GM10847 (cell line): ENCODE results near the gene ASPDH.
A peak's percentile ranks its signal among the peaks of the same experiment; 100 is the strongest.

Experiments
- POLR2A ChIP-seq: IDR thresholded peaks from 2 replicates; pipeline ENCODE4 v1.6.1; 2011; ENCODE audit not compliant: insufficient read length; ENCODE audit errors: extremely low read depth

The ASPDH gene

DNA sequence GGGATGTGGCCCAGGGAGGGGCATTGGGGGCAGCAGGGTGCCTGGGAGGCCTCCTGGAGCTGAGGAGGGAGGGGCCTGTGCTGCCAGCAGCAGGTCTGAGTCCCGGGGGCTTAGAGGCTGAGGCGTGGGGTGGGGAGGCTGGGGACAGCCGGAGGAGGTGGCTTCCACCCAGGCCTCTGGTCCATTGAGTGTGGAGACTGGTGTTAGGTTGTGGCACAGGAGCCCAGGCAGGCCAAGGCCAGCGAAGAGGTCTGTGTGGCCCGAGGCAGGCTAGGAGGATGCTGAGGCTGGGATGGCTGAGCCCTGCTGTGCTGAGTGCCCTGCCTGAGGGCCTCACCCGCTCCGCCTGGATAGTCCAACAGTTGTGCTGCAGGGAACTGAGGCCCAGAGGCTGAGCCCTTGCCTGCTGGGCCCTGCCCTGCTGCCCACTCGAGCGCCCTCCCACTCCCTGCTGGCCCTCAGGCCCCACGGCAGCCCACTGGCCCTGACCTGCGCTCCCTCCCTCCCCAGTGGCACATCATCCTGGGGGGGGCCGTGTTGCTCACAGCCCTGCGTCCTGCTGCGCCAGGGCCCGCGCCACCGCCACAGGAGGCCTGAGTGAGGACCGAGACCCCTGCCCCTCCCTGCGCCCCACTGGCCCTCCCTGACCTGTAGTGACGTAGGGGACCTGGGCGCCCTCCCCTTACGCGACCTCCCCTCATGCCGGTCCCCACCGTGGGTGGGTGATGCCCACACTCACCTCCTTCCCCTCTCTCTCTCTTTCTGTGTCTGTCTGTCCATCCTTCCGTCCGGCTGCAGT is 32.2 kb downstream of the ASPDH start:
- TF ChIP-seq POLR2A, result no peak

DNA sequence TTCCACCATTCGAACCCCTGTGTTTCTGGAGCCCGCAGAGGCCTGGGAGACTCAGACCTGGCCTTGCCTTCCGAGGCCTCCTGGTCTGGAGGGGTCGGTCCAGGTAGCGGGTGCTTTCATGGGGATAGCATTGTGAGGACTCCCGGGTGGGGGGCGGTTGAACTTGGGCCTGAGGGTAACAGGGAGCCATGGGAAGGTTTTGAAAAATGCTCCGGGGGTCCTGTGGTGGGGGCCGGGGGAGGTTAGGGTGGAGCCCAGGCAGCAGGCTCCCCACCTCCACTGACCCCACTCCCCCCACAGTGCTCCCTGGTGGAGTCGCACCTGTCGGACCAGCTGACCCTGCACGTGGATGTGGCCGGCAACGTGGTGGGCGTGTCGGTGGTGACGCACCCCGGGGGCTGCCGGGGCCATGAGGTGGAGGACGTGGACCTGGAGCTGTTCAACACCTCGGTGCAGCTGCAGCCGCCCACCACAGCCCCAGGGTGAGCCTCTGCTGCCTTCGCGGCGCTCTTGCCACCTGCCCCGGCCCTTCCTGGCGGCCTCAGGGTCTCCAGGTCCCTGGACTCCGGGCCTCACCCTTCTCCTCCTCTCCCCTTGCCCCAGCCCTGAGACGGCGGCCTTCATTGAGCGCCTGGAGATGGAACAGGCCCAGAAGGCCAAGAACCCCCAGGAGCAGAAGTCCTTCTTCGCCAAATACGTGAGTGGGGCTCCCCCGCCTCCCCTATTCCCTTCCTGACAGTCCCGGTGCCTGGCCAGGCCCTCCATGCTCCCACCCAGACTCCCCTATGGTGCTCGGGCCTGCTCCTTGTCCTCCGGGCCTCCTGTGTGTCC is 33.2 kb downstream of the ASPDH start:
- no peak for TF ChIP-seq POLR2A

DNA sequence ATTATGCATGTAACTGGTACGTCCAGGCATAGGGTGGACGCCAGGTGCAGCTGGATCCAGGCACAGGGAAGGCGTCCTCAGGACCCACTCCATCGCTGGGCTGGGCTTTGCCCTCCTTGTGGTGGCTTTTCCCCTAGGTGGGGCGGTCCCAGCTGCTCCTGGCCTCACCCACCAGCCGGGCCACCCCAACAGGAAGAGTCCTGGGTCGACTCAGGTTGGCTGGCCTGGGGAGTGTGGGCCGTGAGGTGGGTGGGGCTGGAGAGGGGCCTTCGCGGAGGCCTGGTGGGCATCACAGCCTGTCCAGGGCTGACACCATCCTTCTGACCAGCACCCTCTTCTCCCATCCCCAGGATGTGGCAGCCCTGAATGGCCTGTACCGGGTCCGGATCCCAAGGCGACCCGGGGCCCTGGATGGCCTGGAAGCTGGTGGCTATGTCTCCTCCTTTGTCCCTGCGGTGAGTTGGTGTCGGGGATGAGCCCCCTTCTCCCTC is 33.9 kb downstream of the ASPDH start:
- no peak for TF ChIP-seq POLR2A

DNA sequence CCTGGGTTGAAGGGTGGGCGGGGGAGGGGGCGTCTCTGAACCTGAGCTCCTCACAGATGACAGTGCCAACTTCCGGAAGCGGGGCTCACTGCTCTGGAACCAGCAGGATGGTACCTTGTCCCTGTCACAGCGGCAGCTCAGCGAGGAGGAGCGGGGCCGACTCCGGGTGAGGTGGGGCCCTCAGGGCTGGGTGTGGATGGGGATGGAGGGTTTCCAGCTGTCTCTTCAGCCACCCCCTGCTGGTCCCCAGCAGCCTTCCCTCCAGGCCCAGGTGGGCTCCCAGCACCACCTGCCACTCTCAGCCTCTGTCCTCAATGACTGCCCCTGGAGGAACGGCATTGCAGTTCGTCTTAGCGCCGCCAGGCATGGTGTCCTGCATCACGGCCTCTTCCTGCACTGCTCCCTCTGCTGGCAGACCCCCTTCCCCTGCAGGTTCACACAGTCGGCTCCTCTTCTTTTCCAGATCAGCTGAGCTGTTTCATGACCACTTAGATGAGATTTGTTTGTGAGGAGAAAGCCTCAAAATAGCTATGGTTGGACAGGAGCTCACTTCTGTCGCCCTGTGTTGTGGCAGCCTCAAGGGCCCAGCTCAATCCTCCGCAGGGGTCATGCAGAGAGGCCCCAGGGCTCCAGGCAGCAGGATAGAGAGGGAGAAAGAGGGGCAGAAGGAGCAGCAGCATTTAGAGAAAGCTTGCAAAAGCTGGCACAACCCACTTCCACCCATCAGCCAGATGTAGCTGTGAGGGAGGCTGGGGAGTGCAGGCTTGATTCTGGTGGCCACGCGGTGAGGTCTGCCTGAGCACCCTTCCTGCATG is 34.6 kb downstream of the ASPDH start:
- TF ChIP-seq POLR2A, result no peak

DNA sequence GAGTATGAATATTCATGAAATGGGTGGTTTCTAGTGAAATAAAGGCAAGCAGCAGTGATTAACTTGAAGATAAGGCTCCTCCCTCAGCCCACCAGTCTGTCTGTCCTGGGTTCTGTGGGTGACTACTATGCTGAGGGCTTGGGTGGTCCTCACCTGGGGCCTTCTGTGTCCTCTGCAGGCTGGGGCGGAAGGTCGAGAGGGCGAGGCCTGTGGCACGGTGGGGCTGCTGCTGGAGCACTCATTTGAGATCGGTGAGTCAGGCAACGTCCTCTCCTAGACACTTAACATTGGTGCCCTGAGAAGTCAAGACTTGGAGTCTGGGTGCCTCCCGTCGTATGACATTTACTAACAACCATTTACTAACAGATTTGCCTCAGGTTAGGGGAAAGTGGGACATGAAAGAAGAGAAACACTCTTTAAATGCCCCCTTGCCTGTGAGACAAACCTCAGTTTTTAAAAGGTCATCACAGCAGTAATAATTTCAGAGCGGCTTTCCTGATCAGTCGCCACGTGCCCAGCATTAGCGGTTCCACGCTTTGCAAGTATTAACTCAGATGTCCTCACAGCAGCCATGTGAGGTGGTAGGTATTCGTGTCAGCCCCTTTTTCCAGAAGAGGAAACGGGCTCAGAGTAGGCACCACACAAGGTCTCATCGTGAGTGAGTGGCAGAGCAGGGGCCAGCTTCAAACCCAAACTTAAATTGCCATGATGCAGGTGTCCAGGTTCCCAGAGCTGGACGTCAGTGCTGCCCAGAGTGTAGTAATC is 35.8 kb downstream of the ASPDH start:
- TF ChIP-seq POLR2A, result no peak

DNA sequence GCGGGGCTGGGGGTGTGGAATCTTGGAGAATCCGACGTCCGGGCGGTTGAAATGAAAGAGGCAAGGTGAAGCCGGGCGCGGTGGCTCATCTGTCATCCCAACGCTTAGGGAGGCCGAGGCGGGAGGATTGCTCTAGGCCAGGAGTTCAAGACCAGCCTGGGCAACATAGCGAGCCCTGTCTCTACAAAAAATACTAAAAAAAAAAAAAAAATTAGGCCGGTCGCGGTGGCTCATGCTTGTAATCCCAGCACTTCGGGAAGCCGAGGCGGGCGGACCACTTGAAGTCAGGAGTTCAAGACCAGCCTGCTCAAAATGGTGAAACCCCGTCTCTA is 36.8 kb downstream of the ASPDH start:
- no peak for TF ChIP-seq POLR2A

DNA sequence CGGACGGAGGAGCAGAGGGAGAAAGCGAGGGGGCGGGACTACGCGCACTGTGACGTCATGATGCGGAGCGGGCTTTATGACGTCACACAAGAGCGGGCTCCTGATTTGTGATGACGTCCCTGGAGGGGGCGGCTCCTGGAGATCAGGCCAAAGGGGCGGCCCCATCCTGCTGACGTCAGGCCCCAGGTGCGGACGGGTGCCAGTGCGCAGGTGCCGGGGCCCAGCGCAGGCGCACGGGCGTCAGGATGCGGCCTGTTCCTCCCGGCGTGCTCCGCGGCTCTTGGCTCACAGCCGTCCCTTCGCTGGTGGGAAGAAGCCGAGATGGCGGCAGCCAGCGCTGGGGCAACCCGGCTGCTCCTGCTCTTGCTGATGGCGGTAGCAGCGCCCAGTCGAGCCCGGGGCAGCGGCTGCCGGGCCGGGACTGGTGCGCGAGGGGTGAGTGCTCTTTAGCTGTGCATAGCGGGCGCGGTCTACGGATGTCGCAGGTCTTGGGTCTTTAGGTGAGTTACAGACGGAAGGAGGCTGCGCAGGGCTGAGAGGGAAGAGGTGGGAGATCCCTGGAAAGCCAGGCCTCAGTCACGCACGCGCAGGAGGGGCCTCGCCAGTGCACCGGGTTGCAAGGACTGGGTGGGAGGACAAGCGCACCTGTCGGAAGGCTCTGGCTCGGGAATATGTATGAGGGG is 37.3 kb downstream of the ASPDH start, which contains the start of the genes EMC10 and GARIN5A:
TSS of gene EMC10 (plus strand) at position 284 of the 683 bp plus-strand sequence. CDS start at position 322, 38 bp downstream.
TSS of gene GARIN5A (minus strand) at position 625 of the 683 bp plus-strand sequence. CDS start at position 165, 460 bp downstream.
- TF ChIP-seq POLR2A, result peak; percentile 97

DNA sequence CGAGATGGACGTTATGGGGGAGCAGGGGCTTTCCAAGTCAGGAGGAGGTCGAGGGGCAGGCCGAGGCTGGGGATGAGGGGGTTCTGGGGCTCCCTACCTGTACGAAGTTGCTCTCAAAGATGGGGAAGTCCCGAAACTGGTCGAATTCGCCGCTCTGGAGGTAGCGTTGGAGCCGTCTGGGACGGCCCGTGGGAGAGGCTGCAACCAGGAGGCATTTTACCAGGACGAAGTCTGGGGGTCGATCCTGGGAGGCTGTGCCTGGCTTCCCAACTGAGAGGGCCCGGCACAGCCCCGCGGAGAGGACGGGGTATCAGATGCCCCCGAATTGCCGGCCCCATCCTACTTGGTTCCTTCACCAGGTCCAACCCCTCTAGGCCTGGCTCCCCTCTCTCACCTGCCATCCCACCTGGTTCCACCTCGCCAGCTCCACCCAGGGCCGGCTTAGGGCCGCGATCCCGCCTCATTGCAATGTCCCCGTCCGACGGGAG is 37.9 kb downstream of the ASPDH start:
- TF ChIP-seq POLR2A, result no peak

DNA sequence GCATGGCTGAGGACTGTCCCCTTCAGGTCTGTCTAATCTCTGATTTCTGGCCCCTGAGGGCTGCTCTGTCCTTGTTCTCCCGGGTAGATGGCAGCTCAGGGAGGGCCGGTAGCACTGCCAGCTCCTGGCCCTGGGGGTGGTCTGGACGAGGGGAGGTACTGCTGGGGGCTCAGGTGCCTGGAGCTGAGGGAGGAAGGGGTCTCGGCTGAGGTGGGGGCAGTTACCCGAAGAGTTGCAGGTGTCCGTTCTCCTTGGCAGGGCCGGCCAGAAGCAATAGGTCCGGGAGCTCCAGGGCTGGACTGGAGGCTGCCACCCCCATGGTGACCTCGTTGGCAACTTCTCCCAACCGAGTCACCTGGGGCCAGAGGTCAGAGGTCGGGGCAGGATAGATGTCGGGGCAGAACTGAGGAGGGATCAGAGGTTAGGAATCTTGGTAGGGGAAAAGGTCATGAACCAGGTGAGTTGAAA is 38.6 kb downstream of the ASPDH start:
- TF ChIP-seq POLR2A, result no peak

DNA sequence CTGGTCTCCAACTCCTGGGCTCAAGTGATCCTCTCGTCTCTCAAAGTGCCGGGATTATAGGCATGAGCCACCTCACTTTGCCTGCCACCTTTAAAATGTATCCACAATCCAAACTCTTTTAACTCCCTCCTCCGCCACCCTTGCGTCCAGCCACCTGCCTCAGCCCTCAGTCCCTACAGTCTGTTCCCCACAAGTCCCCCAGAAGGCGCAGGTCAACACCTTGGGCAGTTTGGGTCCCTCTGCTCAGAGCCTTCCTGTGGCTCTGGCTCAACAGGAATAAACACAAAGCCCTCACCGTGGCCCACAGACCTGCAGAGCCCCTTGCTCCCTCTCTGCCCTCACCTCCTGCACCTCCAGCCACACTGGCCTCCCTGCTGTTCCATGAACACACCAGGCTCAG is 44.9 kb downstream of the ASPDH start:
- no peak for TF ChIP-seq POLR2A

DNA sequence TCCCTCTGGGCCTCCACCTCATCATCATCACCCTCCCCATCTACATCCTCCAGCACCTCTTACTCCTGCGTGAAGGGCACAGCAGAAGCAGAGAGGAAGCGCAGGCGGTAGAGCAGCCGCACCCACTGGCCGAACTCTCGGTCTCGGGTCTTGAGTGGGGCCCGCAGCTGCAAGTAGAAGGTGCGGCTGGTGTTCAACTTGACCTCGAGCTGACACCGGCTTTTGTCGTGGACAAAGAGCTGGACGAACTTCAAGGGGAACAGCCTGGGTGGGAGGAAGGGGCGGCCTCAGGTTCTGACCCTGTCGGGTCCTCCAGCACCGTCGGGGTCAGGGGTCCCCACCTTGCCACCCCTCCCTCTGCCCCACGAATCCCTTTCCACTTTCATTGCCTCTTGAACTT is 46.1 kb downstream of the ASPDH start:
- TF ChIP-seq POLR2A, result no peak

DNA sequence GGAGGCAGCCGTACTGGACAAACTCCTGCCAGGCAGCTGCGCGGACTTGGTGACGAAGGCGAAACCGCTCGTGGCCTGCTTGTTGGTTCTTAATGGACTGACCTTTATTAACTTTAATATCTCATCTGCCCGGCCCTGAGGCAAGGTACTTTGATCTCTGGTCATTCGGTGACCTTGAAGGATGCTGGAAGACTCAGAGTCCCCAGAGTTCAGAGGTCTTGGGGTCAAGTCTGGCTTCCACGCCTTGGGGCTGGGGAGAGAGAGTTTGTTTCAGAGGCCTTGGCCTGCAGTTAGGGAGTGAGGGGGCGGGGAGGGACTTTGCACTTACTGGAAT is 47.0 kb downstream of the ASPDH start:
- TF ChIP-seq POLR2A, result no peak

DNA sequence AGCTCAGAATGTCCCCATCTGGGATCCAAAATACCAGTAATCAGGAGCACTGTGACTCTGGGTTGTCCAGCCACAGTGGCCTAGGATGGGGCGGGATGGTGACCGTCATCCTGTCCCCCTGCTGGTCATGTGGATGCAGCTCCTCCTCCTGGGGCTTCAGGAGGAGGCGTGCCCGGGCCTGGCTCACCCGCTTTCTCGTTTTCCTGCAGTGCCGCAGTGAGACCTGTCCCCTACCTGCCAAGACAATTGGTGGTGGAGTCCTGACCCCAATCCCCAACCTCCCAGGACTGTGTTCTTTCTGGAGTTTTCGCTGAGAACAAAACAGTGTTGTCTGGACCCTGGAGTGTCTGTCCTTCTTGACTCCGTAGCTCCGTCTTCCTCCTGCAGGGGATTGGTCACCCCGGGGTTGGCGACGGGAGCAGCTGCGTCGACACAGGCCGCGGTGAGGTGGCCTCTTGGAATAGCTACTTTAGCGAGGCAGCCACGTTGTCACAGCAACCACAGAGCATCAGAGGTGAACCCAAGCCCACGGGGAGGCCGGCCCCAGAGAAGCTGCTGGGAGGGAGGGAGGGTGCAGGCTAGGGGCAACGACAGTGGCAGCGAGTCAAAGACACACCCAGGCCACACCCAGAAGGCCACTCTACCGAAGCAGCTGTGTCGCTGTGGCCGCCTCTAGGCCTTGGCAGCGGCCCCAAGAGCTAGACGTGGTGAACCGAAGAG is 47.6 kb downstream of the ASPDH start:
- no peak for TF ChIP-seq POLR2A
